ENCODE measurements around the gene LRP1B.

The LRP1B gene

DNA sequence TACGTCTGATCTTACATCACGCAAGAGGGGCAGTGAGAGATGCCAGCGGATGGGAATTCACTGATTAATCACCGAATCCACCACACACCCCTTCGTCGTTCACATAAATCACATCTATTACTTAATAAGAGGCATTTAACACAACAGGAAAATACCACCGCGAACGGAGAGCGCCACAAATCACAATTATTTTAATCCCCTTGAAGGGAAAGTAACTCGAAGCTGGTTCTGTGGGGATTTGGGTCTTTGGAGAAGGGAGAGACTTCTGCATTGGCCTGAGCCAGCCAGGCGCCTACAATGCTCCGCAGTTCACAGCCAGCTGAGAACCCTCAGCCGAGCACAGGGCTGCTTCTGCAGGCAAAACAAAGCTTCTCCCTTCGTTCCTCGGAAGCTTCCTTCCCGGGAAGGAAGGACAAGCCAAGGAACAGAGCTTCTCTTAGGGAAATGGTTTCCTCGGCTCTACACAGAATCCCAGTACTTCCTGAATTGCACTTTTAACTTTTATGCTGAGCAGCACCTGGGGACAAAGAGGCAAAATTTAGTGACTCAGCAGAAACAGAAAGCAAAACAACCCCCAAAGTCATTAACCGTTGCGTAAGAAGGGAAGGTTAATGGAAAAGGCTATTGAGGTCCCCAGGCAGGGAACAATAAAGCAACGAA, at the start of gene LRP1B:
Gene LRP1B, minus strand, starts transcription at position 7 of the 660 bp plus-strand sequence. CDS start 287 bp downstream, outside the sequence.
- FAIRE-seq = no peak

DNA sequence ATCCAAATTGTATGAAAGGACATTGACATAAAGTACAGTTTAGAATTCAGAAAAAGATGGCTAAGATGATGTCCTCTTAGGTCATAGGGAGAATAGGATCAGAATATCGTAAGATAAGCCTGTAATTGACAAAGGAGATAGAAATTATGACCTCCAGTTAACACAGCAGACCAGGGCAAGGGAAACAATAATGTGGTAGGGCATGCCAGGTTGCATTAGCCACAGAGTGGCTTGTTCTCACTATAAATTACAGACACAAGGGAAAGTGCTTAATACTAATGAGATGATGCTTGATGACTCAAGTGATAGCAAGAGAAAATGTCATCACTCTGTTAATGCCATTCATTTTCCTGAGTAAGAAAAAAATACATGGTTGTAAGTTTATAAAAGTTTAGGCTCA, 48.9 kb upstream of the LRP1B start:
- no peak for FAIRE-seq

DNA sequence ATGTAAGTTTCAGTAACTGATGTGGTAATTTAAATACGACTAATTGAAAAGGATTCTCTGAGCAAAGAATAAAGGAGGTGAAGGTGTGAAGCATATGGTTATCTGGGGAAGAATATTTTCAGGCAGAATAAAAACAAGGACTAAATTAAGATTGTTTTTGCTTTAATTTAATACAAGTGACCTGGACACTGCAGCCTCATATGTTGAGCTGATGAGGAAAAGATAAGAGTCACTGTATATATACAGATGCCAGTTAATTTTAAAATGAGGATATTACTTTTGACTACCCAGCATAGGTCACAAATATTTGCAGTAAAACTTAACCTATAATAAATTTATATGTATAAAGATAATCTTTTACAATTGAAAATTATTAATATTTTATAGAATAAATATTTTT, 47.8 kb upstream of the LRP1B start:
- peak; percentile 32 for FAIRE-seq

DNA sequence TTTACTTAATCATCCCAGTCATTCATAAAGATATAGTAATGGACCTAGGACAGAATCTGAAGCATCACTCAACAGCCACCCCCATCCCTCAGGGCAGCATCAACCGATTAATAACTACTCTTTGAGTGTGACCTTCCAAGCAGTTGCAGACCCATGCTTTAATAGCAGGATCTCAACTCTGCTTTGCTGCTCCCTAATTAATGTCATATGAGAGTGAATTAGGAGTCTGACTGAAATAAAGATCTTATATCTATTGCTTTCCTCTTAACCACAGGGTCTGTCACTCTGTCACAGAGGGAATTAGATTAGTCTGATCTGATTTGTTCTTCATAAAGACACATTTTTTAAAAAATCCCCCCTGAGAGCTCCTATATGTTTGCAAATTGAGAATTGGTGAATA, 46.1 kb upstream of the LRP1B start:
- FAIRE-seq = no peak

DNA sequence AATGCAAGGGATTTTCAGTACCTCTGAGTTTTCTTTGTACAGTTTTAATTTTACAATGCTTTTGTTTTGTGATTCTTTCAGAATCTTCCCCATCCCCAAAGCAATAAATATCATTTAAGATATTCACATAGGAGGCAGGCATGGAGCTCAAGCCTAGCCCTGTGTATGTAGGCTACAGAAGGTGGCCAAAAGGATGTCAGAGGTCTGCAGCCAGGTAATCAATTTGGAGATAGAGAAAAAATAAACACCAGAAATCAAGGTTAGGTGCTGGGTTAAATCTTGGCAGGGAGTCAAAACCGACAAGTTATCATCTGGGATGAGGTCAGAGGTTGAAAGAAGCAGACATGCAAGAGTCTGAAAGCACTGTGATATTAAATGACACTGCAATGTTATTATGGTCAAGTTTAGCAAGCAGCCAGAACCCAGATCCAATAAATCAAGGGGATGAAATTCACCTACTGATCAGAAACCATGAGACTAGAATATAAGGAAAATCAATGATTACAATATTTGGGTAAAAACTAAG, 45.1 kb upstream of the LRP1B start:
- FAIRE-seq = no peak

DNA sequence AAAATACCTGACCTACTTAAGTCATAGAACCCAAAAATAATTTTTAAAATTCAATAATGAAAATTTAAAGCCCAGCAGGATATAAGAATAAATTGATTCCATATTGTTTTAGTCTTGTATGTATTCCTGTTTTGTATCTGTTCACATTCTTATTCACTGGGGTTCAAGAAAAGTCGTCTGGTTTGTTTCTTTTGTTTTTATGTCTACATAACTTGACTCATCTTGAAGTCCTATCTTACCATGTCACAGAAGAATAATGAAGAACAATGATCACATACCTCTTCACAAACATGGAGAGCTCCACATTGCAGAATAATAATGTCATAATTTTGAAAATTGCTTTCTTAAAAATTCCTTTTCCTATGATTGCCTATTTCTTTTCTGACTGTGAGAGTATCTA, 43.4 kb upstream of the LRP1B start:
- no peak for FAIRE-seq

DNA sequence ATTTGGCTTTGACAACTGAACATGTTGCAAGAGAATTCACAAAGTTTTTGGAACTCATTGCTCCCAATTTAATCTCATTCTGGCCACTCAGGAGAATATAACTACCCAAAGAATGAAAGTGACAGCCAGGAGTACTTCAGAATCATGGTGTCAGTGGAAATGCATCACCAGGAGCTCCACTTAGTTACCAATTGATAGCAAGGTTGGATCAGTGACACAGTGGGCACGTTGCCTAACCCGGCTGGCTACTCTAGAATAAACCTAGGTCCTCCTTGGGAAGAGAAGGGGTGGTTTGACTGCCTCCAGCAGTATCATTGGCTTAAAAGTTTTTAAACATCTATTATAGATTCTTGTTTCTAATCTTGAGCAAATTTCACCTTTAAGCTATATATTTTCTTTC, 40.0 kb upstream of the LRP1B start:
- FAIRE-seq = no peak

DNA sequence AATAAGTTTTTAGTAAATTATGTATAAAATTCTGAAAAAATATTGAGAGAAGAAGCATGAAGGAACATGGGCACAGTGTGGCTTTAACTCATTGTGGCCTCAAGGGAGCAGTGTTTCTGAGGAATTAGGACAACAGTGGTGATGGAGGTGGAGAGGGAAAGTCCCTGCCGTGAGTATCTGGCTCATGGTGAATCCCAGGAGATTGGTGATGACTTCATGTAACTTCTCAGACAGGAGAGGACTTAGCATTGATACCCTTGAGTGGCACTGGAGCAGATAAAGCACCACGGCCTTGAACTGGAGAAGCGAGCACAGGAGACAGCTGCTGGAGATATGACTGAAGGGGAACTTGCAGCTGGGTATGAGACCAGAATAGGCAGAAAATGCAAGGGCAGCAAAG, 35.0 kb upstream of the LRP1B start:
- FAIRE-seq = no peak

DNA sequence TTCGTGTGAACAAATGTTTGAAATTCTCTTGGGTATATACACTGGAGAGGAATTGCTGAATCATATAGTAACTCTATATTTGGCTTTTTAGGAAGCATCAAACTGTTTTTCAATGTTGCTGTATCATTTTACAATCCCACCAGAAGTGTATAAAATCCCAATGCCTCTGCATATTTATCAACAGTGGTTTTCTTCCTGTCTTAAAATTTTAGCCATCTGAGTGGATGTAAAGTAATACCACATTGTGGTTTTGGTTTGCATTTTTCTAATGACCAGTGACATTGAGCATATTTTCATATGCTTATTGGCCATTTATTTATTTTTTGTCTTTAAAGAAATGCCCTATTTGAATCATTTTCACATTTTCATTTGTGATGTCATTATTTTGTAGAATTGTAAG, 22.8 kb upstream of the LRP1B start:
- FAIRE-seq = no peak

DNA sequence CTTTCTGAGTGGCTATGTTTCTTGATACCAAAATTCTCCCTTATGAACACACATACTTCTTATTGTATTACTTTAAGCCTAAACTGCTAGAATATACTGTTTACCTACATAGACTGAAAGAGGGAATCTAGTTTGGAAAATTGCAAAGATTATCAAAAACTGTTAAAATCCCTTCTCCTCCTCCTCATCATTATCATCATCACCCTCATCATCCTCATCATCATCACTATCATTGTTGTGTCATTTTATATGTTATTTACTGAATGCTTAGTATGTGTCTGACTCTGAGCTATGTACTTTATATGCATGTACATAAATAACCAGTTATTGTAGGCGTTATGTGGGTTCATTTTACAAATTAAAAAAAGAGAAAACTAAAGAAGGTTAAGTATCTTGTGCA, 19.6 kb upstream of the LRP1B start:
- FAIRE-seq = no peak

DNA sequence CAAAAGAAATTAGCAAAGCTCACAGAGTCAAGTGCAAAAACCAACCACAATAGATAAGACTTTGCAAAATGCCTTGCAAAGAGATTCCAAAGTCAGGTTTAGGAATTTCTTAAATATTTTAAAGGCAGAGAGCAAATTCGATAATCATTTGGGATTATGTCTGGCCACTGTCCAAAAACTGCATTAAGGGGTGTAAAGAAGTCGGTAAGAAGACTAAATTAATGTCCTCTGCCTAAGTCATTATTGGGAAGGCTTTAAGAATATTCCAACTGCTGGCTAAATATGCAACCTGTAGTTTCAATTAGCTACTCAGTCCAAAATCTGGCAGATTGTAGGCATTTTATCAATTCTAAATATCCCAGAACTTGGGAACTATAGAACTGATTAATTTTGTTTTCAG, 13.7 kb upstream of the LRP1B start:
- FAIRE-seq = no peak

DNA sequence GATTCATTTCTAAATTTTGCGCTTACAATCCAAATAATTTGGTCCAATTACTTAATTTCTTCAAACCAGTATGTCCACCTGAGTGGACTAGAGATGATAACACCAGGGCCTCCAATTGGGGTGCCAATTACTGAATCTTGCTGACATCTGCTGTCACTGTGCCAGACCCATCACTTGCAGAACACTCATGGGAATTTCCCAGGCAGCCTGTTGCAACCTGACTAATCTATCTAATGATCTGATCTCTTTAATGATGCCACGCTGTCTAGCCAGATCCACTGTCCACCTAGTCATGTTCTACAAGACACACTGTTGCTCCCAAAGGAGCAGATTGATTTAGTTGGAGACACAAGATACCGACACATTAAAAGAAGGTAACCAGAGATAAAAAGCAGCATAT, 11.8 kb upstream of the LRP1B start:
- no peak for FAIRE-seq

DNA sequence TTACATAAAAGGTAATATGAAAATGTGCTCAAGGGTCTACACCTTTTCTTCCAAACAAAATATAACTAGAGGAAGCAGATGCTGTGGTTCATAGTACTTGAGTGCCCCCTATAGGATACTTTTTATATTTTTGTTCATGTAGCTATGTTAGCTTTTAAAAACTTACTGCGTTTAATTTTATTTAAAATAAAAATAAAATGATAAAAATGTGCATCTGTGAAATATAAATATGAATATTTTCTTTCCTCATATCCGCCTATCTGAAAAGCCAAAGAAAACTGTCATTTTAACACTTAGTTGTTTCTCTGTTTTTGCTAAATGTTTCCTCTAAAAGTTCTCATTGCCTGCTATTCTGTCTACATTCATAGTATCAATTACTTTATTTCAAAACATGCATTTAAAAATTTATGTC, 9.6 kb upstream of the LRP1B start:
- FAIRE-seq = peak; percentile 96

DNA sequence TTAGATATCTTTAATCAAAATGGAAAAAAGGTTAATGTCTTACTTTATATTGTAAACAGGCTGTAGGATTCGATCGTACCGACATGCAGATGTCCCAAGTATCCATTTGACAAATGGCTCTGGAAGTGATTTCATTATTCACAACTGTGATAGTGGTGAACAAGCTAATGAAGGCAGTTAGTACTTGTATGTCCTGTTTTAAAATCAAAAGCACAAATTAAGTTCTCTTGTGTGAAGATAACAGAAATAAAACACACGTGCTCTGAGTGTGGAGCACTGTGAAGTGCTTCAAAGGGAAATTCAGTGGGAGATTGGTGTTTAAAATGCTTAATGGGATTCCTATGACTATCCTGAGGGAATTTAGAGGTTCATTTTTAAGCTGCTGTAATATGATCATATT, 8.6 kb upstream of the LRP1B start:
- FAIRE-seq = no peak

DNA sequence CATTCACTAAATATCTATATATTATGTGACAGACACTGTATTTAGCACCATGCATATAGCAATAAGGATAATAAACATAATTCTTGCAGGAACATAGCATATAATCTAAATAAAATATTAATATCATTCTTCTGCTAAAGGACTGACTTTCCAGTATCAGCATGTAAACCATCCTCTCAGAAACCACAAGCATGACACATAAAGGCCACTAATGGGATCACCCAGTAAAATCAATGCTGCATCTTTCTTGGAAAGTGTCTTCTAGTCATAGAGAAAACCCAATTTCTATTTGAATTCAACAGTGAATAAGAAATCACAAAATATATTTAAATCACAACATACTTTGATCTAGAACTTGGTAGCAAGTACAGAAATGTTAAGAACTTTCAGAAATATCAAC, 5.8 kb upstream of the LRP1B start:
- FAIRE-seq = no peak

DNA sequence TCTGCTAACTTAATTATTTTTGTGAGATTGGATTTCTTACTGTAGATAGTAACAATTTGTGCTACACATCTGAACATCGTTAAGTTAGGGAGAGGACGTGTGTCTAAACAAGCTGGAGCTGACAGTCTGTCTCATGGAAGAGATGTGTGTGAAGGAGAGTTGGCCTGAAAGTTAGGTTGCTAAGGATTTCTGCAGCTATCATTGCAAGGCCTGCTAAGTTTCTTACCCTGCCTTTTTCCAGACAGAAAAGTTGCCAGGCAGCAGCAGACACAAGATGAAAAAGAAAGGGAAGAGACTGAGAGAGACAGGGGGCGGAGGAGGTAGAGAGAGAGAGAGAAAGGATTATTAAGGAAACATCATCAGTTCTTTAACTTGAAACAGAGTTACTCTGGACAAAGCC, 4.1 kb upstream of the LRP1B start:
- FAIRE-seq = no peak

DNA sequence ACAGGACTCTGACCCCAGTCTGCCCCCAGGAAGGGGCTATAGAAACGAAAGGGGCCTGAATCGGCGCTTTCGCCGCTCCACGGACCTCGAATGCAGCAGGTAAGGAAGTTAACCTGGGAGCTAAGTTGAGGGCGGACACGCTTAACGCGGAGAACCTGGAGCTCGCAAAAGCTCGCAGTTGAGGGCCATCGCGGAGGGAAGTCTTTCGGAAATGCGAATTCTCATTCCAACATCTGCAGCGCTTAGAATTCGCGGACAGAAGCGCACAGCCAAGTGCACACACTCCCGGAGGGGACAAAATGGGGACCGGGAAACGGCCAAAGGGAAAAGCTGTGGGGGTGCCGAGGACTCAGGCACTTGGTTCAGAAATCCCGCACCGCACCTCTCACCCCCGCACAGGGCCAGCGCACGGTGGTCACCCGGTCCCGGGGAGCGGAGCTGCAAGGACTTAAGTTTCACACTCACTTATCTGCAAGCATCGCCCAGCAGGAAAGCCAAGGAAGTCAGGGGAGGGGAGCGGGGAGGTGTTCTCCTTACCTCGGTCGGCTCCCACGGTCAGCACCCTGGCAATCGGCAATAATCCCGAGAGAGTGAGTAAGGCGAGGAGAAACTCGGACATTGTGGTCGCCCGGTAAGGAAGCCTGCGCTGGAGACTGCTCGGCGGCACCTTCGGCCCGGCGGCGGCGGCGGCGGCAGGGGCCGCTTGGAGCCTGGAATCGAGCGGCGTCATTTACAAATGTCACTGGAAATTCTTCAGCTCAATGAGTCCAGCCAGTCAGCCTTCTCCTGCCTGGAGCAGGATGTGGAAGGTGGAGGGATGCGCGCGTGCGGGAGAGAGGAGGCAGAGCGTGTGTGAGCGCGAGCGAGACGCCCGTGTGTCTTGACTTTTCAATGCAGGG, 456 bp downstream of the LRP1B start:
- no peak for FAIRE-seq

DNA sequence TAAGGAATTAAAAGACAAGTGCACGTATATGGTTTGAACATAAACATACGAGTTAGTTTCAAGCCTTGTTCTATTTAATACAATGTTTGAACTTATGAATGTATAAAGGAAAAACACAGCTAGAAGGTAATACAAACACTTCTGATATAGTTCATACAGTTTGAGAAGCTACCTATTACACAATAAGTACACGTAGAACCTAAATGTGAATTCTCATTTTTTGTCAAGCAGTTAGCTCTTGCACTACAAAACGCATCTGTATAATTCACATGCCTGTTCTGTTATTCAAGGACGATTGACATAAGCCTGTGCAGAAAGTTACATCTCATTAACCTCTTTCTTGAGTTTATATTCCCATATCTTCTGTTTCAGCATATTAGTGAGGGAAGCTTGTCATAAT, 2.7 kb downstream of the LRP1B start:
- no peak for FAIRE-seq

DNA sequence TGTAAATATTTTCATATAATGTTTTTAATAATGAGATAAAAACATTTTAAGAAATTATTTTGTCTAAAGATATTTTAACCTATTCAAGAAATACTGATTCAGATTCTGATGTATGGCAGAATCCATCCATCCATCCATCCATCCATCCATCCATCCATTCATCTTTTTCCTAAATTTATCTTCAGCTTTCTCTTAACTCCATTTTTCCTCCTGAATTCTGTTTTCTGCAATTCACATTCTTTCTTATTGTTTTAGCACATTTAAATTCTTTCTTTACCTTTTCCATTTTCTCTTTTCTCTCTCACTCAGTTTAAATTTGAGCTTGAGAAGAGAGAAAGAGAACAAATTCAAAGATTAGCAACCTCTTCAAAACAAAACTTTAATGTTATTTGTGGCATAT, 3.6 kb downstream of the LRP1B start:
- FAIRE-seq = no peak

DNA sequence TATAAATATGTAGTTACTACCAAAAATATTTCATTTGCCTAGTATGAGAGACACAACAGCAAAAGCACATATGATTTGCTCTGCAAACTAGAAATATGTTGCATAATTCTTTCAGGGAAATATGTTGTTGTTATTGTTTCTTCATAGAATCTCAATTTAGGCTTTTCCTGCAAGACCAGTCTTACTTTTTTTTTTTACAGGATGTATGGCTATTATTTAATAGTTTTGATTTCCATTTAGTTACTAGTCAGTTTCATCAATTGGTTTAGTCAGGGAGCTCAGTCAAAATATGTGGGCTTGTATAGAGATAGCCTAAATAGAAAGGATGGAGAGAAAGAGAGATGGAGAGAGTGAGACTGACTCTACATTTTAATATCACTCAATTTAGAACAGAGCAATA, 6.1 kb downstream of the LRP1B start:
- no peak for FAIRE-seq

DNA sequence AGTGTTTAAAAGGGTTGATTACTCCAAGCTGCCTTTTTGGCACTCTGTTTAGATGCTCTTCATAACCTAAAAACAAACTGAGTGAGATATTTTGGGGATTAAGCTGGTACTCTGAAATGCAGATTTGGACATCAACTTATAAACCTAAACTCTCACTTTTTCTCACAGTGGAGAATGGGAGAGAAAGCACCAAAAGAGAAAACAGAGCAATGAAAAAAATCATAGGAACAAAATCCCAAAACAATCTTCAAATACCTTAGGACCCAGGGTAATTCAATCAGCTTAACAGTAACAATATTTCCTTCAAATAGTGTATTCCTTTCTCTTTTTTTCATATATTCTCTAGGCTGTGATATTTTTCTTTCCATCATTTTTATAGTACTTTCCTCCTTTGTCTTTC, 11.5 kb downstream of the LRP1B start:
- no peak for FAIRE-seq

DNA sequence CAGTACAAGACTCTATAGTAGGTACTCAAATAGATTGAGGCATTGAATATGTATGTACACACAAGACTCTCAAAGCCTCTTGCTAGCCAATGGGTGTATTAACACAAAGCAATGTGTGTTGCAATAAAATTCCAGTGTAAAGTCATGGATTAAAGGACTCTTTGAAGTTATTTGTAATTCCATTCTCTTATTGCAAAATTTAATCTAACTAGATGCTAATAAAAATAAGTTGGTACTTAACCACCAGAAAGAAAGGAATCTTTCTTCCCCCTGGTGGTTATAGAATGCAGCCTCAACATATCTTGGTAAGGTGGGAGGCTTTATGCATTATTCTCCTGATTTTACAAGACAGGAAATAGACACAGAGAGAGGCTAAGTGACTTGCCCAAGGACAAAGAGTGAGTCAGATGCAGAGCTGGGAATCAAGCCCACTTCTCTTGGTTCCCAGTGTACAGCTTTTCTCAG, 18.0 kb downstream of the LRP1B start:
- no peak for FAIRE-seq

DNA sequence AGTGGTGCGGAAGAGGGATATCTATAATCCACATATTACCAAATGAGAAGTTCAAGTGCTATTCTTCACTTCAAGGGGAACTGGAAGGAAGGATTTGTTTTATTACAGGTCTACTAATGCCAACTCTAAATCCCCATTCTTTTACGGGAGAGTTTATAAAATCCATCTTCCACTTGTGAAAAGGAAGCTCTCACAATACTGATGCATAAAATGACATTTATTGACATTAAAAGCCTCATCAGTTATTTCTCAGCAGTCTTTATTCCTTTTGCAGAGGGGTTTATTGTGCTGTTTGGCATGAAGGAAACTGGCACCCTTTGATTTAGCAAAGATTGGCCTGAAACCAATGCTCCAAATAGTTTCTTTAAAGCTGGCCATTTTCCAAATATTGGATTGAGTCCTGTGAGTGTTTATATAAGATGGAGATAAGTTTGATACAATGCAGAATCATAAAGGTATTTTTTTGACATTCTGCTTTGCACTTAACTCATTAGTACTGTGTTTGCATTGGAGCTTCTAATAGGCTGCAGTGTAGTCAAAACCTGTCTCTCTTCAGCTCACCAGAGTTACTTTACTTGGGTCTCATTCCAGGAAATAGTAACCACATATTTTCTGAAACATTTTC, 26.6 kb downstream of the LRP1B start:
- FAIRE-seq = no peak

DNA sequence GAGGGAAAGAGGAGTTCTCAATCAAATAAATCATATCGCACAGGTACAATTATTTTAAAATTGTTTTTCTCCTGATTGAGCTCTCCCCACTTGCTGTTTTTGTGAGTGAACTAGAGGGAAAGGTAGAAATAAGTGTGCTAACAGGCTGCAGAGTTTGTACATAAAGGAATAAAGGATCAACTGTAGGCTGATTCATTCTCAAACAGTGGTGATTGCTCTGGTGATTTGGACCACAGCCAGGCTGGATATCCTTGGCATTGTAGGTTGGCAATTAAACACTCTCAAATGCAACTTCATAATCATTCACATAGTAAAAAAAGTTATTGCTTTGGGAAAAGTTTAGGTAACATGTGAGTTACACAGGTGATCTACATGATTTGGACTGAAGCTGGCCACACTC, 29.8 kb downstream of the LRP1B start:
- FAIRE-seq = no peak

All from A204.1 (cell line).